D721Med (cell line): ENCODE data around the gene SLAMF8.

Experiments used
- DNase-seq: peaks from one replicate; pipeline ENCODE4 v3.0.0; 2011; ENCODE audit warnings: low spot score; ENCODE audit not compliant: insufficient read length
- FAIRE-seq: peaks from 2 replicates; lab custom pipeline; 2011; peaks lifted over from hg19 to GRCh38; lab: Jason Lieb, UNC
- CTCF ChIP-seq: IDR thresholded peaks from 2 replicates; pipeline ENCODE4 v1.5.1; 2012; ENCODE audit warnings: mild to moderate bottlenecking, control low read depth; ENCODE audit not compliant: insufficient read depth; ENCODE audit errors: missing control alignments

The SLAMF8 gene

GRCh38 chr1:159868766-159869165 is 42.1 kb downstream of the SLAMF8 start:
- no peak for TF ChIP-seq CTCF
- FAIRE-seq = no peak
- DNase-seq = no peak

GRCh38 chr1:159869173-159869572 is 42.5 kb downstream of the SLAMF8 start:
- no peak for DNase-seq

GRCh38 chr1:159869607-159870006 is 42.9 kb downstream of the SLAMF8 start:
- no peak for FAIRE-seq
- DNase-seq = no peak
- TF ChIP-seq CTCF = no peak

More at GRCh38 chr1:159869173-159869572, 42.5 kb downstream of the SLAMF8 start:
- no peak for TF ChIP-seq CTCF
- FAIRE-seq = no peak

- DNase-seq = no peak
- TF ChIP-seq CTCF = no peak
- no peak for FAIRE-seq
These were observed 44.0 kb downstream of the SLAMF8 start for GRCh38 chr1:159870704-159871103.

GRCh38 chr1:159872891-159873290 is 46.2 kb downstream of the SLAMF8 start:
- DNase-seq (no peak), FAIRE-seq (no peak)
- no peak for TF ChIP-seq CTCF

- DNase-seq = no peak
- FAIRE-seq = no peak
- TF ChIP-seq CTCF = no peak
These were observed 47.0 kb downstream of the SLAMF8 start for GRCh38 chr1:159873530-159874143.

- no peak for TF ChIP-seq CTCF
- FAIRE-seq (no peak), DNase-seq (no peak)
These were observed 51.2 kb downstream of the SLAMF8 start for GRCh38 chr1:159877695-159878444.
